ENCODE data around the gene HEXIM2. TPM values are rescaled to one million over a fixed set of nuclear protein-coding genes. Genes with fewer than 3 reads are reported as not detected.

Gene HEXIM2
- total and polyA plus RNA-seq, 7 donors = 1.8 to 14.7 (median 7.8) TPM

DNA sequence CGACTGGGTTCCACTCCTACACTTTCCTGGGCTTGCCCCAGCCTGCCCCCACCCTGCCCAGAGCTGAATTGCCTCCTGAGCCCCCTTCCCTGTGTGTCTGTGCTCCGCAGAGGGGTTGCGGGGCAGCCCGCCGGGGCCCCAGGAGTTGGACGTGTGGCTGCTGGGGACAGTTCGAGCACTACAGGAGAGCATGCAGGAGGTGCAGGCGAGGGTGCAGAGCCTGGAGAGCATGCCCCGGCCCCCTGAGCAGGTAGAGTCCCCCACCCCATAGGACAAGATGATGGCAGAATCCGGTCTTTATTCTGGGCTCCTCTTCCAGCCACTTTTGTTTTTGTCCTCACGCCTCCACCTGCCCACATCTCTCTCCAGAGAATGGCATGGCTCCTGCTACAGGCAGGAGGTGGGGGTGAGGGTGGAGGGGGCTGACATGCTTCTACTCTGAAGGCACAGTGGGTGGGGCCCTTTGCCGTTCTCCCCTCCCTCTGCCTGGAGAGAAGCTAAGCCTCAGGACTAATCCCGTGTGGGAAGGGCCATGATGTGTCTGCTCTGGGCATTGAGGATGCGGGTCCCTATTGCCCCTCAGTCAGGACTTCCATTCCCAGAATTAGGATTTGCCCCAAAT, 22.7 kb upstream of the HEXIM2 start:
- Histone ChIP-seq H3K4me3 (no peak overlapping the region), H3K27ac (no peak overlapping the region), H3K4me1 (peaks cover 0 to 31% (median 26%) of the 10 kb centered on the region in 4 donors), H3K36me3 (peaks cover 0 to 12% (median 0%) of the 10 kb centered on the region in 4 donors), H3K27me3 (no peaks in the 10 kb centered on the region), H3K9me3 (no peaks in the 10 kb centered on the region)
- 89 to 90% methylated on average over 14 of the region's 14 CpGs for WGBS, 2 donors
- no peak for TF ChIP-seq EP300 (IDR thresholded peaks at IDR 0.05)
- TF ChIP-seq, protein P1, sequence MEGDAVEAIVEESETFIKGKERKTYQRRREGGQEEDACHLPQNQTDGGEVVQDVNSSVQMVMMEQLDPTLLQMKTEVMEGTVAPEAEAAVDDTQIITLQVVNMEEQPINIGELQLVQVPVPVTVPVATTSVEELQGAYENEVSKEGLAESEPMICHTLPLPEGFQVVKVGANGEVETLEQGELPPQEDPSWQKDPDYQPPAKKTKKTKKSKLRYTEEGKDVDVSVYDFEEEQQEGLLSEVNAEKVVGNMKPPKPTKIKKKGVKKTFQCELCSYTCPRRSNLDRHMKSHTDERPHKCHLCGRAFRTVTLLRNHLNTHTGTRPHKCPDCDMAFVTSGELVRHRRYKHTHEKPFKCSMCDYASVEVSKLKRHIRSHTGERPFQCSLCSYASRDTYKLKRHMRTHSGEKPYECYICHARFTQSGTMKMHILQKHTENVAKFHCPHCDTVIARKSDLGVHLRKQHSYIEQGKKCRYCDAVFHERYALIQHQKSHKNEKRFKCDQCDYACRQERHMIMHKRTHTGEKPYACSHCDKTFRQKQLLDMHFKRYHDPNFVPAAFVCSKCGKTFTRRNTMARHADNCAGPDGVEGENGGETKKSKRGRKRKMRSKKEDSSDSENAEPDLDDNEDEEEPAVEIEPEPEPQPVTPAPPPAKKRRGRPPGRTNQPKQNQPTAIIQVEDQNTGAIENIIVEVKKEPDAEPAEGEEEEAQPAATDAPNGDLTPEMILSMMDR (IDR thresholded peaks at IDR 0.05) = no peak
- no peak for TF ChIP-seq POLR2A (IDR thresholded peaks at IDR 0.05)
- TF ChIP-seq POLR2AphosphoS5 (IDR thresholded peaks at IDR 0.05) = no peak
- intact Hi-C loops (cut with DNase I) = no loop called here
- no peak for DNase-seq

DNA sequence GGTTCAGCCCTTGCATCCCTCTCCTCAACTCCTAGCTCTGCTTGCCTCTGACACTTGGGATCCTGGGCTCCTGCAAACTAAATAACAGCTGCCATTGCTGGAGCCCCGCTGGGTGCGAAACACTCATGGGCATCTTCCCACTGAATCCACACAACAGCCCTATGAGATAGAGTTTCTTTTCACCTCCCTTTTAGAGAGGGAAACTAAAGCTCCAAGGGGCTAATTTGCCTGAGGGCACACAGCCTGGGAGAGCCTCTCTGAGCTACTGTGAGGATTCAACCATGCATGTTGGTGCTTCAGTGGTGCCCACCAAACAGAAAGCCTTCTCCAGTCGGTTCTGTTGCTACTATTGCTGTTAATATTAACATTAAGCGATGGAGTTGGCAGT, 22.1 kb upstream of the HEXIM2 start:
- Histone ChIP-seq H3K4me3 (no peak overlapping the region), H3K9me3 (no peaks in the 10 kb centered on the region), H3K36me3 (peaks cover 0 to 12% (median 0%) of the 10 kb centered on the region in 4 donors), H3K27ac (no peak overlapping the region), H3K27me3 (no peaks in the 10 kb centered on the region), H3K4me1 (peaks cover 0 to 36% (median 28%) of the 10 kb centered on the region in 4 donors)
- WGBS, 2 donors = 89% methylated on average over 4 of the region's 4 CpGs
- TF ChIP-seq EP300 (IDR thresholded peaks at IDR 0.05) (no peak), POLR2AphosphoS5 (IDR thresholded peaks at IDR 0.05) (no peak), POLR2A (IDR thresholded peaks at IDR 0.05) (no peak)
- no peak for DNase-seq
- intact Hi-C loops (cut with DNase I) = no loop called here

DNA sequence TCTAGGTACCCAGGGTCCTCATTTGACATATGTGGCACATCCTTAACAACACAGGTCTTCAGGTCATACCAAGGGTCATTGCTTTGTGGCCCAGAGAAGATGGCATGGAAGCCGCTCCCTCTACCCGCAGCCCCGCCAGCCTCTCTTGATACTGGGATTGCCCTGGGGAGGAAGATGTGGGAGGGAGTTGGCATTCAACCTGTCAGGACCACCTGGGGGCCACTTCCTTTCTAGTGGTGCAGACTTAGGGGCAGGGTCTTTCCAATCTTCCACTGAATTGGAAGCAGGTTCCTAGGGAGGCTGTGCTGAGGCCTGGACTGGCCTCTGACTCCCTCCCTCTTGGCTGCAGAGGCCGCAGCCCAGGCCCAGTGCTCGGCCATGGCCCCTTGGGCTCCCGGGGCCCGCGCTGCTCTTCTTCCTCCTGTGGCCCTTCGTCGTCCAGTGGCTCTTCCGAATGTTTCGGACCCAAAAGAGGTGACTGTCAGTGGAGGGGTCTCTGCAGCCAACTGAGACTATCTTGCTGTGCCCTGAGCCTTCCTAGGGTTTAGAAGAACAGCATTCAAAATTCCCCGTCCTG, 18.5 kb upstream of the HEXIM2 start:
- H3K9me3 ChIP-seq = no peaks in the 10 kb centered on the region
- no peaks in the 10 kb centered on the region for H3K27me3 ChIP-seq
- no peak for DNase-seq
- H3K4me3 ChIP-seq = peak overlapping the region in 3 of 4 donors; percentile 40 to 58 (median 54)
- TF ChIP-seq POLR2AphosphoS5 (IDR thresholded peaks at IDR 0.05) = no peak
- TF ChIP-seq POLR2A (IDR thresholded peaks at IDR 0.05) = no peak
- TF ChIP-seq, protein P1 (IDR thresholded peaks at IDR 0.05) = no peak
- TF ChIP-seq EP300 (IDR thresholded peaks at IDR 0.05) = no peak
- H3K27ac ChIP-seq = peak overlapping the region; percentile 96 to 98 (median 97)
- H3K36me3 ChIP-seq = peaks cover 0 to 6% (median 0%) of the 10 kb centered on the region in 4 donors
- WGBS, 2 donors = 89 to 93% methylated on average over 13 of the region's 13 CpGs
- intact Hi-C loops (cut with DNase I) = loop anchor here (10.0 kb wide), 1 partner anchor 948 kb away; the partner anchor contains the start of gene ATXN7L3
- H3K4me1 ChIP-seq = peaks cover 0 to 40% (median 33%) of the 10 kb centered on the region in 4 donors

DNA sequence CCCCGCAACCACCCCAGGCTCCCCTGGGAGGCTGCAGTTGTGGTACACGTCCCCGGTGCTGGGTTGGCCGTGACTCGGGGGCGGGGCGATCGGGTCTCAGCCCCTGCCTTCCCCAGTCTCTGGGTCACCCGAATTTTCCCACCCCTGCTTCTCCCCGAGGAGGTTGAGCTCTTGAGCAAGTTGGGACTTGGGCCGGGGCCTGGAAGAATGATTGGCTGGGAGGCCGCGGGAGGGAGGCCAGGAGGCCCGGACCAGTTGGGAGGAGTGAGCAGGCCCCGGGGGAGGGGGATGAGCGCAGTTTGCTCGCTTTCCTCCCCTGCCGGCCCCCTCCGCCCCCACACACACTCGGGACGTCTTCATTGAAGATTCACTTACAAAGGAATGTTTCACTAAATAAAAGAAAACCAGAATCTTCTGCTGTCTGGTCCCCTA, 17.9 kb upstream of the HEXIM2 start:
- peak overlapping the region; percentile 35 to 58 (median 47) for H3K4me3 ChIP-seq
- peak overlapping the region; percentile 96 to 98 (median 97) for H3K27ac ChIP-seq
- TF ChIP-seq POLR2A (IDR thresholded peaks at IDR 0.05) = no peak
- TF ChIP-seq, protein P1 (IDR thresholded peaks at IDR 0.05) = no peak
- TF ChIP-seq EP300 (IDR thresholded peaks at IDR 0.05) = peak in 1 of 4 donors; percentile 25
- peak; percentile 31 to 65 (median 56) for TF ChIP-seq POLR2AphosphoS5 (IDR thresholded peaks at IDR 0.05)
- H3K4me1 ChIP-seq = peaks cover 3 to 40% (median 33%) of the 10 kb centered on the region in 4 donors
- peaks cover 0 to 4% (median 0%) of the 10 kb centered on the region in 4 donors for H3K36me3 ChIP-seq
- H3K27me3 ChIP-seq = no peaks in the 10 kb centered on the region
- intact Hi-C loops (cut with DNase I) = loop anchor here (10.0 kb wide), 1 partner anchor 949 kb away; the partner anchor contains the start of gene ATXN7L3
- DNase-seq = peak; percentile 98
- no peaks in the 10 kb centered on the region for H3K9me3 ChIP-seq
- WGBS, 2 donors = 19 to 60% methylated on average over 21 of the region's 21 CpGs
